ENCODE data around the gene LUC7L. TPM values are rescaled to one million over a fixed set of nuclear protein-coding genes. Genes with fewer than 3 reads are reported as not detected.
A peak's percentile ranks its signal among the peaks of the same experiment; 100 is the strongest.

The LUC7L gene
- total and polyA plus RNA-seq, 8 donors = 55.5 to 173 (median 147) TPM

- Histone ChIP-seq H3K4me3 (no peak overlapping the region), H3K27me3 (no peaks in the 10 kb centered on the region), H3K4me1 (no peaks in the 10 kb centered on the region), H3K36me3 (peaks cover 0 to 100% of the 10 kb centered on the region in 2 donors), H3K9me3 (no peaks in the 10 kb centered on the region), H3K27ac (no peak overlapping the region)
- DNase-seq = no peak
- no peak for TF ChIP-seq CTCF (IDR thresholded peaks at IDR 0.05)
- intact Hi-C loops (cut with DNase I) = no loop called here
- no peak for ATAC-seq
Observed at GRCh38 chr16:194516-194915, 34.7 kb downstream of the LUC7L start.

DNA sequence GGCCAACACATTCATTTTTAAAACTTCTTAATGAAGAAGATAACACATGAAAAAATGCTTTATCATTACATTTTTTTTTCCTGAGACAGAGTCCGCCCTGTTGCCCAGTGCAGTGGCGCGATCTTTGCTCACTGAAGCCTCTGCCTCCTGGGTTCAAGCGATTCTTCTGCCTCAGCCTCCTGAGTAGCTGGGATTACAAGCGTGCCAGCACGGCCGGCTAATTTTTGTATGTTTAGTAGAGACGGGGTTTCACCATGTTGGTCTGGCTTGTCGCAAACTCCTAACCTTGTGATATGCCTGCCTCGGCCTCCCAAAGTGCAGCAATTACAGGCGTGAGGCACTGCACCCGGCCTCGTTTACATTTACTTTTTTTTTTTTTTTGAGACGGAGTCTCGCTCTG is 35.8 kb downstream of the LUC7L start:
- no peak overlapping the region for H3K27ac ChIP-seq
- peaks cover 0 to 100% of the 10 kb centered on the region in 2 donors for H3K36me3 ChIP-seq
- H3K4me1 ChIP-seq = no peaks in the 10 kb centered on the region
- ATAC-seq (no peak), DNase-seq (no peak)
- no peak overlapping the region for H3K4me3 ChIP-seq
- H3K9me3 ChIP-seq = no peaks in the 10 kb centered on the region
- no peak for TF ChIP-seq CTCF (IDR thresholded peaks at IDR 0.05)
- intact Hi-C loops (cut with DNase I) = no loop called here
- H3K27me3 ChIP-seq = no peaks in the 10 kb centered on the region

GRCh38 chr16:192686-193085 is 36.6 kb downstream of the LUC7L start:
- H3K36me3 ChIP-seq = peaks cover 0 to 100% of the 10 kb centered on the region in 2 donors

DNA sequence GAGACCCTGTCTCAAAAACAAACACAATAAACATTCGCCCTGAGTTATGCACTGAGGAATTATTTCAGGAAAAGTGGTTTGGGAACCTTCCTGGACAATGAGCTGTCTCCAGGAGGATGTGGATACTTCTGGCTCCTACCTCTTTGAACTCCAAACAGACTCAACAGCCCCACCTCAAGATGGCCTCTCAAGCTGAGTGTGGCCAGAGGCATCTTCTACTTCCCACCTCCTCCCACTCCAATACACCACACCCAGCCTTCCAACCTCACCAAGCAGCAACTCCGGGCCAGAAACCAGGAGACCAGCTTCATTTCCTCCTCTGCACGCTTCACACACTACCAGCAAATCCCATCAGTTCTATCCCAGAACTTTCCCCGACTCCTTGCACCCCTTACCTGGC is 37.4 kb downstream of the LUC7L start:
- Histone ChIP-seq H3K4me3 (no peak overlapping the region), H3K36me3 (peaks cover 0 to 98% of the 10 kb centered on the region in 2 donors), H3K9me3 (no peaks in the 10 kb centered on the region), H3K27me3 (no peaks in the 10 kb centered on the region), H3K4me1 (no peaks in the 10 kb centered on the region), H3K27ac (no peak overlapping the region)
- TF ChIP-seq CTCF (IDR thresholded peaks at IDR 0.05) = no peak
- DNase-seq (no peak), ATAC-seq (no peak)
- intact Hi-C loops (cut with DNase I) = no loop called here

More at GRCh38 chr16:192686-193085, 36.6 kb downstream of the LUC7L start:
- peak in 1 of 4 donors; percentile 19 for DNase-seq
- H3K4me3 ChIP-seq = no peak overlapping the region
- no peaks in the 10 kb centered on the region for H3K27me3 ChIP-seq
- intact Hi-C loops (cut with DNase I) = no loop called here
- ATAC-seq = no peak
- TF ChIP-seq CTCF (IDR thresholded peaks at IDR 0.05) = no peak
- no peaks in the 10 kb centered on the region for H3K4me1 ChIP-seq
- no peaks in the 10 kb centered on the region for H3K9me3 ChIP-seq
- no peak overlapping the region for H3K27ac ChIP-seq

GRCh38 chr16:189604-190186 is 39.6 kb downstream of the LUC7L start:
- Histone ChIP-seq H3K27me3 (no peaks in the 10 kb centered on the region), H3K9me3 (no peaks in the 10 kb centered on the region), H3K4me3 (no peak overlapping the region), H3K36me3 (peaks cover 0 to 86% of the 10 kb centered on the region in 2 donors), H3K27ac (no peak overlapping the region), H3K4me1 (no peaks in the 10 kb centered on the region)
- TF ChIP-seq CTCF (IDR thresholded peaks at IDR 0.05) = no peak
- intact Hi-C loops (cut with DNase I) = no loop called here
- ATAC-seq = no peak
- no peak for DNase-seq

All from left lung (tissue), 10 donors.